Upper lobe of left lung (tissue), 4 donors: ENCODE data around the gene PPP1R12B.
"Not testable (repeated sequence)": the region's sequence is repeated elsewhere in the genome, so short reads cannot be mapped to it uniquely, and the experiment has no call there.

ENCODE experiments used
- CTCF ChIP-seq, 6 experiments: fragments of 450-650 bp in 4 of 6; fragments of 200-600 bp in 2 of 6; sonication (generic) in 2 of 6; IDR thresholded peaks; one replicate each; pipeline ENCODE4 v1.5.1; 2016 to 2019; ENCODE audit warnings: antibody characterized with exemption in 6 of 6
- EP300 ChIP-seq, 4 donors: sonication (generic); formaldehyde crosslinking; IDR thresholded peaks; one replicate each; pipeline ENCODE4 v1.5.1; 2017; ENCODE audit warnings: antibody characterized with exemption in 4 of 4, control low read depth in 2 of 4
- POLR2A ChIP-seq, 4 donors: fragments of 450-650 bp; IDR thresholded peaks; one replicate each; pipeline ENCODE4 v1.5.1; 2016 to 2017; ENCODE audit warnings: antibody characterized with exemption in 4 of 4, mild to moderate bottlenecking in 2 of 4
- POLR2AphosphoS5 ChIP-seq, 2 donors: sonication (generic); formaldehyde crosslinking; IDR thresholded peaks; one replicate each; pipeline ENCODE4 v1.5.1; 2017; ENCODE audit warnings: antibody characterized with exemption in 2 of 2

GRCh38 chr1:202612036-202612435 is 263.5 kb downstream of the PPP1R12B start:
- not testable (repeated sequence) for TF ChIP-seq CTCF, POLR2AphosphoS5, POLR2A, EP300 (IDR thresholded peaks at IDR 0.05)
